Parathyroid adenoma (tissue), 2 donors: Measurements from ENCODE around the gene MFAP1.

Source experiments
- H2AFZ ChIP-seq: fragments of 300-600 bp; sonication (generic); one replicate; pipeline ENCODE4 v1.7.0; 2017; ENCODE audit warnings: antibody characterized with exemption, mild to moderate bottlenecking
- H3K27ac ChIP-seq: fragments of 300-600 bp; sonication (generic); one replicate; pipeline ENCODE4 v1.7.0; 2017
- H3K27me3 ChIP-seq: fragments of 300-600 bp; sonication (generic); one replicate; pipeline ENCODE4 v1.7.0; 2017; ENCODE audit warnings: low read length; ENCODE audit not compliant: control insufficient read depth, insufficient read depth
- H3K36me3 ChIP-seq: fragments of 300-600 bp; sonication (generic); one replicate; pipeline ENCODE4 v1.7.0; 2017; ENCODE audit warnings: low read length; ENCODE audit not compliant: control insufficient read depth, insufficient read depth
- H3K4me1 ChIP-seq: fragments of 300-600 bp; sonication (generic); one replicate; pipeline ENCODE4 v1.7.0; 2017; ENCODE audit warnings: control low read depth
- H3K4me2 ChIP-seq: fragments of 300-600 bp; sonication (generic); one replicate; pipeline ENCODE4 v1.7.0; 2017; ENCODE audit warnings: low read length
- H3K4me3 ChIP-seq: fragments of 300-600 bp; sonication (generic); one replicate; pipeline ENCODE4 v1.7.0; 2017; ENCODE audit warnings: low read depth, low read length
- H3K79me2 ChIP-seq: fragments of 300-600 bp; sonication (generic); one replicate; pipeline ENCODE4 v1.7.0; 2017; ENCODE audit warnings: control low read depth
- H3K9ac ChIP-seq: fragments of 300-600 bp; sonication (generic); one replicate; pipeline ENCODE4 v1.7.0; 2017; ENCODE audit warnings: mild to moderate bottlenecking
- H3K9me3 ChIP-seq: fragments of 300-600 bp; sonication (generic); one replicate; pipeline ENCODE4 v1.7.0; 2017; ENCODE audit warnings: low read length; ENCODE audit not compliant: control insufficient read depth
- CTCF ChIP-seq: fragments of 300-600 bp; sonication (generic); IDR thresholded peaks from one replicate; pipeline ENCODE4 v1.7.0; 2017; ENCODE audit warnings: antibody characterized with exemption, mild to moderate bottlenecking
- donor health status: primary hyperparathyroidism.

MFAP1 gene

GRCh38 chr15:43794269-43795037 is 30.0 kb downstream of the MFAP1 start:
- Histone ChIP-seq H3K9me3 (no peaks in the 10 kb centered on the region), H3K4me3 (no peak overlapping the region), H3K4me2 (peak overlapping the region; percentile 2), H2AFZ (no peak overlapping the region), H3K27ac (no peak overlapping the region), H3K4me1 (no peaks in the 10 kb centered on the region), H3K9ac (no peak overlapping the region), H3K79me2 (peaks cover 10% of the 10 kb centered on the region), H3K36me3 (no peaks in the 10 kb centered on the region), H3K27me3 (no peaks in the 10 kb centered on the region)
- TF ChIP-seq CTCF = no peak

- H3K4me3 ChIP-seq = peak overlapping the region; percentile 99
- no peak for TF ChIP-seq CTCF
- H3K4me2 ChIP-seq = peak overlapping the region; percentile 98
- H3K9me3 ChIP-seq = no peaks in the 10 kb centered on the region
- H3K27me3 ChIP-seq = no peaks in the 10 kb centered on the region
- peaks cover 10% of the 10 kb centered on the region for H3K79me2 ChIP-seq
- no peaks in the 10 kb centered on the region for H3K4me1 ChIP-seq
- H3K27ac ChIP-seq = no peak overlapping the region
- no peaks in the 10 kb centered on the region for H3K36me3 ChIP-seq
- no peak overlapping the region for H3K9ac ChIP-seq
- no peak overlapping the region for H2AFZ ChIP-seq
Observed at GRCh38 chr15:43793647-43794046, 30.8 kb downstream of the MFAP1 start.

GRCh38 chr15:43792761-43793476 is 31.6 kb downstream of the MFAP1 start:
- H3K36me3 ChIP-seq = no peaks in the 10 kb centered on the region
- peaks cover 10% of the 10 kb centered on the region for H3K79me2 ChIP-seq
- no peak for TF ChIP-seq CTCF
- H3K27me3 ChIP-seq = no peaks in the 10 kb centered on the region
- no peaks in the 10 kb centered on the region for H3K4me1 ChIP-seq
- H3K27ac ChIP-seq = peak overlapping the region; percentile 93
- peak overlapping the region; percentile 86 for H2AFZ ChIP-seq
- H3K4me3 ChIP-seq = peak overlapping the region; percentile 99
- peak overlapping the region; percentile 98 for H3K4me2 ChIP-seq
- H3K9ac ChIP-seq = peak overlapping the region; percentile 87
- H3K9me3 ChIP-seq = no peaks in the 10 kb centered on the region

GRCh38 chr15:43791993-43792760 is 32.3 kb downstream of the MFAP1 start, which contains the start of gene SERF2:
SERF2 (plus strand) TSS chr15:43792320; CDS start chr15:43792377, 57 bp downstream.
- TF ChIP-seq CTCF = no peak
- Histone ChIP-seq H3K27me3 (no peaks in the 10 kb centered on the region), H3K4me2 (peak within 1 kb of the TSS; percentile 98), H3K9ac (peak within 1 kb of the TSS; percentile 87), H3K4me3 (peak within 1 kb of the TSS; percentile 99), H3K9me3 (no peaks in the 10 kb centered on the region), H3K4me1 (no peaks in the 10 kb centered on the region), H2AFZ (peak within 1 kb of the TSS; percentile 86), H3K79me2 (peaks cover 10% of the 10 kb centered on the region), H3K36me3 (no peaks in the 10 kb centered on the region), H3K27ac (peak within 1 kb of the TSS; percentile 93)
